GM12878 (cell line): ENCODE measurements around the gene CCT6A. TPM values are rescaled to one million over a fixed set of nuclear protein-coding genes. Genes with fewer than 3 reads are reported as not detected.

Experiments used
- ATAC-seq: fragments of 200-7000 bp; cut with Tn5 transposase; 3 replicates; pipeline ENCODE4 v1.9.1; 2020; ENCODE audit warnings: mild to moderate bottlenecking, moderate library complexity
- BruUV-seq: library from RNA; stranded (reverse); fragments of 400-500 nt; replicated peaks from 2 replicates; lab custom pipeline; 2021; lab: Mats Ljungman, UMichigan
- CTCF ChIA-PET: fragments of 300-600 bp; sonication (Branson Sonifier 250); formaldehyde crosslinking; extraction: SDS; loops from one replicate; lab custom pipeline; 2021; ENCODE audit warnings: inconsistent platforms; lab: Yijun Ruan, JAX
- POLR2A ChIA-PET: fragments of 350-600 bp; formaldehyde crosslinking; extraction: SDS; loops from one replicate; lab custom pipeline; 2021; ENCODE audit warnings: inconsistent platforms; lab: Charles Lee
- RAD21 ChIA-PET: fragments of 300-600 bp; sonication (Branson Sonifier 250); formaldehyde crosslinking; loops from one replicate; lab custom pipeline; 2023; ENCODE audit warnings: antibody characterized with exemption; ENCODE audit not compliant: unreplicated experiment; lab: Charles Lee
- SMC1A ChIA-PET: fragments of 300-600 bp; sonication (Branson Sonifier 250); formaldehyde crosslinking; loops from one replicate; lab custom pipeline; 2023; ENCODE audit not compliant: unreplicated experiment, uncharacterized antibody; lab: Charles Lee
- DNase-seq: peaks from one replicate; pipeline ENCODE4 v3.0.0-alpha.2; 2011; ENCODE audit warnings: low read depth, low spot score
- FAIRE-seq: peaks from 3 replicates; lab custom pipeline; 2011; peaks lifted over from hg19 to GRCh38; lab: Jason Lieb, UNC
- H2AFZ ChIP-seq: 2 replicates; pipeline ENCODE4 v1.6.0; 2011; ENCODE audit warnings: low read depth, low read length, control low read depth; ENCODE audit not compliant: control insufficient read depth
- H3K27ac ChIP-seq: 2 replicates; pipeline ENCODE4 v1.5.1; 2011; ENCODE audit warnings: control low read depth; ENCODE audit not compliant: control insufficient read depth, insufficient read depth
- H3K27me3 ChIP-seq, 2 experiments: replicated peaks in 1 of 2; 2 replicates each; pipeline versions ENCODE4 v1.6.0 to v1.6.1; 2011; ENCODE audit warnings: low read length in 1 of 2; ENCODE audit not compliant: control insufficient read depth in 2 of 2, insufficient read depth in 2 of 2
- H3K36me3 ChIP-seq, 2 experiments: 2 replicates each; pipeline ENCODE4 v1.5.1; 2011; ENCODE audit warnings: low read length in 1 of 2; ENCODE audit not compliant: control insufficient read depth in 2 of 2, insufficient read depth in 2 of 2
- H3K4me1 ChIP-seq: 2 replicates; pipeline ENCODE4 v1.6.1; 2011; ENCODE audit warnings: mild to moderate bottlenecking, low read length, moderate library complexity, mixed read lengths; ENCODE audit not compliant: control insufficient read depth, insufficient read depth
- H3K4me2 ChIP-seq: 2 replicates; pipeline ENCODE4 v1.6.0; 2011; ENCODE audit warnings: control low read depth; ENCODE audit not compliant: control insufficient read depth, insufficient read depth
- H3K4me3 ChIP-seq: fragments of 200-600 bp; sonication (generic); 2 replicates; pipeline ENCODE4 v1.5.1; 2016
- H3K79me2 ChIP-seq: 2 replicates; pipeline ENCODE4 v1.6.0; 2011; ENCODE audit warnings: low read length; ENCODE audit not compliant: control insufficient read depth, insufficient read depth
- H3K9ac ChIP-seq: 2 replicates; pipeline ENCODE4 v1.8.0; 2011; ENCODE audit warnings: low read length, control low read depth, mixed read lengths; ENCODE audit not compliant: control insufficient read depth, insufficient read depth
- H3K9me3 ChIP-seq: replicated peaks from 3 replicates; pipeline ENCODE4 v1.5.1; 2011; ENCODE audit warnings: mild to moderate bottlenecking, low read length; ENCODE audit not compliant: control insufficient read depth, insufficient read depth
- H4K20me1 ChIP-seq: 2 replicates; pipeline ENCODE4 v1.6.0; 2011; ENCODE audit not compliant: control insufficient read depth, insufficient read depth
- BRCA1 ChIP-seq: IDR thresholded peaks from 2 replicates; pipeline ENCODE4 v1.6.1; 2011; ENCODE audit warnings: low read depth, low read length, improper control_type of control experiment
- CREB1 ChIP-seq: IDR thresholded peaks from 2 replicates; pipeline ENCODE4 v1.6.1; 2012; ENCODE audit warnings: low read depth, mild to moderate bottlenecking, inconsistent platforms
- EGR1 ChIP-seq, 2 experiments: IDR thresholded peaks; 1 replicate in 1 of 2; 2 replicates in 1 of 2; pipeline ENCODE4 v1.6.1; 2011 to 2012; ENCODE audit warnings: low read depth in 2 of 2, low read length in 2 of 2, borderline replicate concordance in 1 of 2, mild to moderate bottlenecking in 1 of 2, moderate library complexity in 1 of 2
- FOXK2 ChIP-seq: fragments of 450-650 bp; IDR thresholded peaks from 2 replicates; pipeline ENCODE4 v1.6.1; 2017; ENCODE audit warnings: mild to moderate bottlenecking, moderate library complexity
- IRF3 ChIP-seq: fragments of 450-650 bp; IDR thresholded peaks from 2 replicates; pipeline ENCODE4 v1.6.1; 2014; ENCODE audit warnings: mild to moderate bottlenecking
- MXI1 ChIP-seq: fragments of 150-350 bp; IDR thresholded peaks from 2 replicates; pipeline ENCODE4 v1.6.1; 2011; ENCODE audit warnings: low read depth, mild to moderate bottlenecking, inconsistent platforms, low read length, improper control_type of control experiment
- RFX5 ChIP-seq: IDR thresholded peaks from 2 replicates; pipeline ENCODE4 v1.6.1; 2011; ENCODE audit warnings: low read depth, low read length, improper control_type of control experiment
- SMAD1 ChIP-seq: fragments of 450-650 bp; IDR thresholded peaks from 2 replicates; pipeline ENCODE4 v1.6.1; 2018; ENCODE audit warnings: mild to moderate bottlenecking, low read depth; ENCODE audit not compliant: partially characterized antibody
- SRF ChIP-seq, 2 experiments: IDR thresholded peaks; 2 replicates each; pipeline ENCODE4 v1.6.1; 2011; ENCODE audit warnings: low read depth in 2 of 2, low read length in 2 of 2, mild to moderate bottlenecking in 1 of 2, moderate library complexity in 1 of 2
- YY1 ChIP-seq: IDR thresholded peaks from 2 replicates; pipeline ENCODE4 v1.6.1; 2011; ENCODE audit warnings: low read depth, mild to moderate bottlenecking, low read length
- ZBTB40 ChIP-seq: fragments of 450-650 bp; IDR thresholded peaks from 2 replicates; pipeline ENCODE4 v1.6.1; 2016; ENCODE audit warnings: mild to moderate bottlenecking, moderate library complexity, borderline replicate concordance
- WGBS: methylation state at CpG from one replicate; pipeline ENCODE4 v1.1.6; 2016; ENCODE audit warnings: low lambda C conversion rate; ENCODE audit not compliant: insufficient replicate concordance, insufficient coverage; ENCODE audit errors: missing lambda C conversion rate; 5-methylcytosine and 5-hydroxymethylcytosine counted together
- in situ Hi-C: fragments of 300-500 bp; cut with MboI; formaldehyde crosslinking; loops from 9 replicates; pipeline ENCODE4 v1.14.3; 2018; ENCODE audit warnings: mixed read lengths
- intact Hi-C: fragments of 100-400 bp; cut with micrococcal nuclease; formaldehyde crosslinking; loops from one replicate; pipeline ENCODE4 v1.14.2; 2022; ENCODE audit not compliant: unreplicated experiment
- polyA plus RNA-seq, 11 experiments: library from polyadenylated mRNA; depleted of rRNA in 4 of 11; unstranded in 6 of 11; stranded (reverse) in 5 of 11; fragments of >200 nt; fragmentation: Nextera tagmentation in 4 of 11; fragmentation: Illumina TruSeq in 1 of 11; extraction: Ambion mirVana in 4 of 11; extraction: Trizol in 1 of 11; gene quantifications; 1 replicate in 1 of 11; 2 replicates in 10 of 11; pipeline versions ENCODE4 v1.2.1 to v1.2.3, GENCODE V29; 2011 to 2016; ENCODE audit warnings: inconsistent platforms in 2 of 11, missing spikeins in 2 of 11, low read depth in 1 of 11
- total RNA-seq, 4 experiments: library from RNA; depleted of rRNA in 3 of 4; stranded (reverse); fragments of >200 nt in 3 of 4; fragmentation: Illumina TruSeq in 1 of 4; extraction: Trizol in 1 of 4; gene quantifications; 2 replicates each; pipeline versions ENCODE4 v1.2.1 to v1.2.3, GENCODE V29; 2013 to 2021
- TF ChIP-seq, protein P1 (sequence below): fragments of 450-650 bp; IDR thresholded peaks from 2 replicates; pipeline ENCODE4 v1.6.1; 2018; ENCODE audit warnings: mild to moderate bottlenecking, low read depth, moderate library complexity; ENCODE audit not compliant: partially characterized antibody
- TF ChIP-seq, protein P2 (sequence below): IDR thresholded peaks from 2 replicates; pipeline ENCODE4 v1.6.1; 2012; ENCODE audit warnings: low read length, inconsistent platforms

The CCT6A gene
- total and polyA plus RNA-seq, 10 of the 15 experiments (the other 5 are each of a cell fraction or from before 2014, with no cell fraction given), result 191 to 480 (median 296) TPM

- Histone ChIP-seq H3K36me3 (peaks cover 0 to 2% of the 10 kb centered on the region in 2 experiments; a peak in 2 of 4 replicates), H2AFZ (no peak overlapping the region), H3K27me3 (no peaks in the 10 kb centered on the region), H3K9ac (no peak overlapping the region), H4K20me1 (no peaks in the 10 kb centered on the region), H3K4me2 (no peak overlapping the region), H3K4me3 (no peak overlapping the region), H3K9me3 (no peaks in the 10 kb centered on the region), H3K79me2 (no peaks in the 10 kb centered on the region), H3K4me1 (no peaks in the 10 kb centered on the region), H3K27ac (no peak overlapping the region)
- BruUV-seq, result no TSS peak
- CTCF ChIA-PET, result no interaction called here
- in situ Hi-C loops, result no loop called here
- RAD21 ChIA-PET, result no interaction called here
- 97% methylated on average over 9 of the region's 9 CpGs for WGBS
- no peak for ATAC-seq
- no peak for DNase-seq
- no peak for FAIRE-seq
- SMC1A ChIA-PET, result no interaction called here
- intact Hi-C loops, result no loop called here
- POLR2A ChIA-PET, result no interaction called here
- TF ChIP-seq FOXK2, result no peak
- no peak for TF ChIP-seq CREB1
- TF ChIP-seq BRCA1, result no peak
- no peak for TF ChIP-seq MXI1
- TF ChIP-seq, protein P1, sequence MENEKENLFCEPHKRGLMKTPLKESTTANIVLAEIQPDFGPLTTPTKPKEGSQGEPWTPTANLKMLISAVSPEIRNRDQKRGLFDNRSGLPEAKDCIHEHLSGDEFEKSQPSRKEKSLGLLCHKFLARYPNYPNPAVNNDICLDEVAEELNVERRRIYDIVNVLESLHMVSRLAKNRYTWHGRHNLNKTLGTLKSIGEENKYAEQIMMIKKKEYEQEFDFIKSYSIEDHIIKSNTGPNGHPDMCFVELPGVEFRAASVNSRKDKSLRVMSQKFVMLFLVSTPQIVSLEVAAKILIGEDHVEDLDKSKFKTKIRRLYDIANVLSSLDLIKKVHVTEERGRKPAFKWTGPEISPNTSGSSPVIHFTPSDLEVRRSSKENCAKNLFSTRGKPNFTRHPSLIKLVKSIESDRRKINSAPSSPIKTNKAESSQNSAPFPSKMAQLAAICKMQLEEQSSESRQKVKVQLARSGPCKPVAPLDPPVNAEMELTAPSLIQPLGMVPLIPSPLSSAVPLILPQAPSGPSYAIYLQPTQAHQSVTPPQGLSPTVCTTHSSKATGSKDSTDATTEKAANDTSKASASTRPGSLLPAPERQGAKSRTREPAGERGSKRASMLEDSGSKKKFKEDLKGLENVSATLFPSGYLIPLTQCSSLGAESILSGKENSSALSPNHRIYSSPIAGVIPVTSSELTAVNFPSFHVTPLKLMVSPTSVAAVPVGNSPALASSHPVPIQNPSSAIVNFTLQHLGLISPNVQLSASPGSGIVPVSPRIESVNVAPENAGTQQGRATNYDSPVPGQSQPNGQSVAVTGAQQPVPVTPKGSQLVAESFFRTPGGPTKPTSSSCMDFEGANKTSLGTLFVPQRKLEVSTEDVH, result no peak
- no peak for TF ChIP-seq ZBTB40
- TF ChIP-seq SRF (IDR thresholded peaks at IDR 0.05; ENCODE audit: low read depth in 2 of 2, low read length in 2 of 2), result no peak
- no peak for TF ChIP-seq EGR1 (IDR thresholded peaks at IDR 0.05; ENCODE audit: borderline replicate concordance in 1 of 2, low read depth in 2 of 2, low read length in 2 of 2)
- TF ChIP-seq RFX5, result no peak
- TF ChIP-seq SMAD1, result no peak
- TF ChIP-seq IRF3, result no peak
- no peak for TF ChIP-seq YY1
- TF ChIP-seq, protein P2, sequence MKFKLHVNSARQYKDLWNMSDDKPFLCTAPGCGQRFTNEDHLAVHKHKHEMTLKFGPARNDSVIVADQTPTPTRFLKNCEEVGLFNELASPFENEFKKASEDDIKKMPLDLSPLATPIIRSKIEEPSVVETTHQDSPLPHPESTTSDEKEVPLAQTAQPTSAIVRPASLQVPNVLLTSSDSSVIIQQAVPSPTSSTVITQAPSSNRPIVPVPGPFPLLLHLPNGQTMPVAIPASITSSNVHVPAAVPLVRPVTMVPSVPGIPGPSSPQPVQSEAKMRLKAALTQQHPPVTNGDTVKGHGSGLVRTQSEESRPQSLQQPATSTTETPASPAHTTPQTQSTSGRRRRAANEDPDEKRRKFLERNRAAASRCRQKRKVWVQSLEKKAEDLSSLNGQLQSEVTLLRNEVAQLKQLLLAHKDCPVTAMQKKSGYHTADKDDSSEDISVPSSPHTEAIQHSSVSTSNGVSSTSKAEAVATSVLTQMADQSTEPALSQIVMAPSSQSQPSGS, result no peak
Observed at GRCh38 chr7:56019501-56019900, 32.1 kb upstream of the CCT6A start.
